GM12878 (cell line): ENCODE data around the gene SMIM14. TPM values are rescaled to one million over a fixed set of nuclear protein-coding genes. Genes with fewer than 3 reads are reported as not detected.
A peak's percentile ranks its signal among the peaks of the same experiment; 100 is the strongest.

Experiments
- BHLHE40 ChIP-seq, 2 experiments: fragments of 450-650 bp in 1 of 2; IDR thresholded peaks; 2 replicates each; pipeline ENCODE4 v1.6.1; 2011 to 2017; ENCODE audit warnings: low read depth in 2 of 2, borderline replicate concordance in 1 of 2, improper control_type of control experiment in 1 of 2, low read length in 1 of 2, mild to moderate bottlenecking in 1 of 2
- CBFB ChIP-seq: IDR thresholded peaks from 2 replicates; pipeline ENCODE4 v1.6.1; 2016; ENCODE audit warnings: antibody characterized with exemption, low read depth
- CBX5 ChIP-seq: sonication (generic); IDR thresholded peaks from 2 replicates; pipeline ENCODE4 v1.6.1; 2016; ENCODE audit warnings: low read depth, moderate library complexity, mild to moderate bottlenecking, inconsistent platforms
- DPF2 ChIP-seq: fragments of 450-650 bp; IDR thresholded peaks from 2 replicates; pipeline ENCODE4 v1.6.1; 2017; ENCODE audit warnings: mild to moderate bottlenecking
- EP300 ChIP-seq, 2 experiments: fragments of 150-350 bp in 1 of 2; IDR thresholded peaks; 2 replicates each; pipeline ENCODE4 v1.6.1; 2011 to 2012; ENCODE audit warnings: low read depth in 2 of 2, low read length in 2 of 2, borderline replicate concordance in 1 of 2, improper control_type of control experiment in 1 of 2, inconsistent platforms in 1 of 2; ENCODE audit not compliant: control insufficient read depth in 1 of 2
- HDAC6 ChIP-seq: fragments of 200-600 bp; sonication (generic); IDR thresholded peaks from one replicate; pipeline ENCODE4 v1.8.0; 2017; ENCODE audit warnings: antibody characterized with exemption; ENCODE audit not compliant: unreplicated experiment
- MTA2 ChIP-seq: fragments of 450-650 bp; IDR thresholded peaks from 2 replicates; pipeline ENCODE4 v1.6.1; 2016; ENCODE audit warnings: low read depth, mild to moderate bottlenecking, moderate library complexity
- MXI1 ChIP-seq: fragments of 150-350 bp; IDR thresholded peaks from 2 replicates; pipeline ENCODE4 v1.6.1; 2011; ENCODE audit warnings: low read depth, mild to moderate bottlenecking, inconsistent platforms, low read length, improper control_type of control experiment
- NFIC ChIP-seq: IDR thresholded peaks from 2 replicates; pipeline ENCODE4 v1.6.1; 2012; ENCODE audit warnings: low read depth, mild to moderate bottlenecking, inconsistent platforms, low read length, moderate library complexity
- RCOR1 ChIP-seq: conservative IDR thresholded peaks from 2 replicates; pipeline ENCODE4 v1.6.1; 2012; ENCODE audit warnings: low read depth, low read length, improper control_type of control experiment
- TAF1 ChIP-seq: IDR thresholded peaks from 2 replicates; pipeline ENCODE4 v1.6.1; 2011; ENCODE audit warnings: mild to moderate bottlenecking, low read depth, low read length, borderline replicate concordance
- YY1 ChIP-seq: IDR thresholded peaks from 2 replicates; pipeline ENCODE4 v1.6.1; 2011; ENCODE audit warnings: low read depth, mild to moderate bottlenecking, low read length
- ZNF24 ChIP-seq: fragments of 450-650 bp; IDR thresholded peaks from 2 replicates; pipeline ENCODE4 v1.6.1; 2017; ENCODE audit warnings: antibody characterized with exemption, mild to moderate bottlenecking
- ZZZ3 ChIP-seq: IDR thresholded peaks from 2 replicates; pipeline ENCODE4 v1.6.1; 2011; ENCODE audit warnings: low read depth; ENCODE audit not compliant: control insufficient read depth, insufficient read length
- polyA plus RNA-seq, 11 experiments: library from polyadenylated mRNA; depleted of rRNA in 4 of 11; unstranded in 6 of 11; stranded (reverse) in 5 of 11; fragments of >200 nt; fragmentation: Nextera tagmentation in 4 of 11; fragmentation: Illumina TruSeq in 1 of 11; extraction: Ambion mirVana in 4 of 11; extraction: Trizol in 1 of 11; gene quantifications; 1 replicate in 1 of 11; 2 replicates in 10 of 11; pipeline versions ENCODE4 v1.2.1 to v1.2.3, GENCODE V29; 2011 to 2016; ENCODE audit warnings: inconsistent platforms in 2 of 11, missing spikeins in 2 of 11, low read depth in 1 of 11
- total RNA-seq, 4 experiments: library from RNA; depleted of rRNA in 3 of 4; stranded (reverse); fragments of >200 nt in 3 of 4; fragmentation: Illumina TruSeq in 1 of 4; extraction: Trizol in 1 of 4; gene quantifications; 2 replicates each; pipeline versions ENCODE4 v1.2.1 to v1.2.3, GENCODE V29; 2013 to 2021
- TF ChIP-seq, protein P1 (sequence below): fragments of 450-650 bp; IDR thresholded peaks from 2 replicates; pipeline ENCODE4 v1.6.1; 2014; ENCODE audit warnings: mild to moderate bottlenecking
- TF ChIP-seq, protein P2 (sequence below): fragments of 450-650 bp; IDR thresholded peaks from 2 replicates; pipeline ENCODE4 v1.6.1; 2017; ENCODE audit warnings: mild to moderate bottlenecking, moderate library complexity
- TF ChIP-seq, protein P3 (sequence below): fragments of 450-650 bp; IDR thresholded peaks from 2 replicates; pipeline ENCODE4 v1.6.1; 2016; ENCODE audit warnings: mild to moderate bottlenecking, moderate library complexity, borderline replicate concordance
- TF ChIP-seq, protein P4 (sequence below): fragments of 450-650 bp; IDR thresholded peaks from 2 replicates; pipeline ENCODE4 v1.6.1; 2017; ENCODE audit warnings: mild to moderate bottlenecking, low read depth, inconsistent platforms; ENCODE audit not compliant: poor library complexity, severe bottlenecking

The SMIM14 gene
- total and polyA plus RNA-seq, 10 of the 15 experiments (the other 5 are each of a cell fraction or from before 2014, with no cell fraction given) = 125 to 671 (median 188) TPM

DNA sequence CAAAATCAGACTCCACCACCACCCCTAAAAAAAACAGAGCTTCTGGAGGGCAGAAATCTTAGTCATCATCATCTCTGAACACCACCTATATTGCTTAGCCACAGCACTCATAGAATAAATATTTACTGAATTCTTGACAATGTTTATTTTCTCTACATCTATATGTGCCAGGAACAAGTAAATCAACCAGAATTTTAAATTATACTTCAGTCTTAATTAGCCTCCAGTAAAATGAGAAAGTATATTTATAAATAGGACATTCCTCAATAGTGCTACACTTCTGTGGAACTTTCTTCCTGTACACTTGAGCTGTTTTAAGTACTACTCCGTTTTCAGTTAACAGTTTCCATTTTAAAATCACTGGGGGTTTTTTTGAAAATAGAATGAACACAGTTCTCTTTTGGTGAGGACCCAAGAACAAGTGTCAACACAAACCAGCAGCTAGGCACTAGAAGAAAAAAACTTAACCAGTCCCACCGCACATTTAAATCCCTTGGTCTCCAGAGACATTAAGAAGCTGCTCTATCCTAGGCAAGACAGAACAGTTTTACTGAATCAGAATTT is 25.5 kb downstream of the SMIM14 start (continued):
- TF ChIP-seq HDAC6 = no peak
- TF ChIP-seq, protein P1, sequence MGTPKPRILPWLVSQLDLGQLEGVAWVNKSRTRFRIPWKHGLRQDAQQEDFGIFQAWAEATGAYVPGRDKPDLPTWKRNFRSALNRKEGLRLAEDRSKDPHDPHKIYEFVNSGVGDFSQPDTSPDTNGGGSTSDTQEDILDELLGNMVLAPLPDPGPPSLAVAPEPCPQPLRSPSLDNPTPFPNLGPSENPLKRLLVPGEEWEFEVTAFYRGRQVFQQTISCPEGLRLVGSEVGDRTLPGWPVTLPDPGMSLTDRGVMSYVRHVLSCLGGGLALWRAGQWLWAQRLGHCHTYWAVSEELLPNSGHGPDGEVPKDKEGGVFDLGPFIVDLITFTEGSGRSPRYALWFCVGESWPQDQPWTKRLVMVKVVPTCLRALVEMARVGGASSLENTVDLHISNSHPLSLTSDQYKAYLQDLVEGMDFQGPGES = no peak
- peak; percentile 78 for TF ChIP-seq NFIC
- TF ChIP-seq MXI1 = peak; percentile 51; the same call in 1 of the 2 replicates
- 0 out of 2 replicates have a peak, but pooled peaks have one; percentile 47 for TF ChIP-seq RCOR1
- 0 out of 2 replicates have a peak, but pooled peaks have one; percentile 18 for TF ChIP-seq YY1
- TF ChIP-seq, protein P2, sequence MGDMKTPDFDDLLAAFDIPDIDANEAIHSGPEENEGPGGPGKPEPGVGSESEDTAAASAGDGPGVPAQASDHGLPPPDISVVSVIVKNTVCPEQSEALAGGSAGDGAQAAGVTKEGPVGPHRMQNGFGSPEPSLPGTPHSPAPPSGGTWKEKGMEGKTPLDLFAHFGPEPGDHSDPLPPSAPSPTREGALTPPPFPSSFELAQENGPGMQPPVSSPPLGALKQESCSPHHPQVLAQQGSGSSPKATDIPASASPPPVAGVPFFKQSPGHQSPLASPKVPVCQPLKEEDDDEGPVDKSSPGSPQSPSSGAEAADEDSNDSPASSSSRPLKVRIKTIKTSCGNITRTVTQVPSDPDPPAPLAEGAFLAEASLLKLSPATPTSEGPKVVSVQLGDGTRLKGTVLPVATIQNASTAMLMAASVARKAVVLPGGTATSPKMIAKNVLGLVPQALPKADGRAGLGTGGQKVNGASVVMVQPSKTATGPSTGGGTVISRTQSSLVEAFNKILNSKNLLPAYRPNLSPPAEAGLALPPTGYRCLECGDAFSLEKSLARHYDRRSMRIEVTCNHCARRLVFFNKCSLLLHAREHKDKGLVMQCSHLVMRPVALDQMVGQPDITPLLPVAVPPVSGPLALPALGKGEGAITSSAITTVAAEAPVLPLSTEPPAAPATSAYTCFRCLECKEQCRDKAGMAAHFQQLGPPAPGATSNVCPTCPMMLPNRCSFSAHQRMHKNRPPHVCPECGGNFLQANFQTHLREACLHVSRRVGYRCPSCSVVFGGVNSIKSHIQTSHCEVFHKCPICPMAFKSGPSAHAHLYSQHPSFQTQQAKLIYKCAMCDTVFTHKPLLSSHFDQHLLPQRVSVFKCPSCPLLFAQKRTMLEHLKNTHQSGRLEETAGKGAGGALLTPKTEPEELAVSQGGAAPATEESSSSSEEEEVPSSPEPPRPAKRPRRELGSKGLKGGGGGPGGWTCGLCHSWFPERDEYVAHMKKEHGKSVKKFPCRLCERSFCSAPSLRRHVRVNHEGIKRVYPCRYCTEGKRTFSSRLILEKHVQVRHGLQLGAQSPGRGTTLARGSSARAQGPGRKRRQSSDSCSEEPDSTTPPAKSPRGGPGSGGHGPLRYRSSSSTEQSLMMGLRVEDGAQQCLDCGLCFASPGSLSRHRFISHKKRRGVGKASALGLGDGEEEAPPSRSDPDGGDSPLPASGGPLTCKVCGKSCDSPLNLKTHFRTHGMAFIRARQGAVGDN = peak; percentile 54
- TF ChIP-seq EP300 (IDR thresholded peaks at IDR 0.05; ENCODE audit: borderline replicate concordance in 1 of 2, control insufficient read depth in 1 of 2, low read depth in 2 of 2, low read length in 2 of 2) = peak; percentile 29 to 60; a peak in 2 of 4 replicates
- peak; percentile 42; the same call in 1 of the 2 replicates for TF ChIP-seq ZNF24
- peak; percentile 35; the same call in 1 of the 2 replicates for TF ChIP-seq TAF1
- TF ChIP-seq, protein P3, sequence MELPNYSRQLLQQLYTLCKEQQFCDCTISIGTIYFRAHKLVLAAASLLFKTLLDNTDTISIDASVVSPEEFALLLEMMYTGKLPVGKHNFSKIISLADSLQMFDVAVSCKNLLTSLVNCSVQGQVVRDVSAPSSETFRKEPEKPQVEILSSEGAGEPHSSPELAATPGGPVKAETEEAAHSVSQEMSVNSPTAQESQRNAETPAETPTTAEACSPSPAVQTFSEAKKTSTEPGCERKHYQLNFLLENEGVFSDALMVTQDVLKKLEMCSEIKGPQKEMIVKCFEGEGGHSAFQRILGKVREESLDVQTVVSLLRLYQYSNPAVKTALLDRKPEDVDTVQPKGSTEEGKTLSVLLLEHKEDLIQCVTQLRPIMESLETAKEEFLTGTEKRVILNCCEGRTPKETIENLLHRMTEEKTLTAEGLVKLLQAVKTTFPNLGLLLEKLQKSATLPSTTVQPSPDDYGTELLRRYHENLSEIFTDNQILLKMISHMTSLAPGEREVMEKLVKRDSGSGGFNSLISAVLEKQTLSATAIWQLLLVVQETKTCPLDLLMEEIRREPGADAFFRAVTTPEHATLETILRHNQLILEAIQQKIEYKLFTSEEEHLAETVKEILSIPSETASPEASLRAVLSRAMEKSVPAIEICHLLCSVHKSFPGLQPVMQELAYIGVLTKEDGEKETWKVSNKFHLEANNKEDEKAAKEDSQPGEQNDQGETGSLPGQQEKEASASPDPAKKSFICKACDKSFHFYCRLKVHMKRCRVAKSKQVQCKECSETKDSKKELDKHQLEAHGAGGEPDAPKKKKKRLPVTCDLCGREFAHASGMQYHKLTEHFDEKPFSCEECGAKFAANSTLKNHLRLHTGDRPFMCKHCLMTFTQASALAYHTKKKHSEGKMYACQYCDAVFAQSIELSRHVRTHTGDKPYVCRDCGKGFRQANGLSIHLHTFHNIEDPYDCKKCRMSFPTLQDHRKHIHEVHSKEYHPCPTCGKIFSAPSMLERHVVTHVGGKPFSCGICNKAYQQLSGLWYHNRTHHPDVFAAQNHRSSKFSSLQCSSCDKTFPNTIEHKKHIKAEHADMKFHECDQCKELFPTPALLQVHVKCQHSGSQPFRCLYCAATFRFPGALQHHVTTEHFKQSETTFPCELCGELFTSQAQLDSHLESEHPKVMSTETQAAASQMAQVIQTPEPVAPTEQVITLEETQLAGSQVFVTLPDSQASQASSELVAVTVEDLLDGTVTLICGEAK = no peak
- TF ChIP-seq ZZZ3 = no peak
- peak in 1 of 2 experiments; percentile 7; a peak in 1 of 4 replicates for TF ChIP-seq BHLHE40 (IDR thresholded peaks at IDR 0.05; ENCODE audit: borderline replicate concordance in 1 of 2, low read depth in 2 of 2, low read length in 1 of 2)
- 0 out of 2 replicates have a peak, but pooled peaks have one; percentile 50 for TF ChIP-seq CBX5
- TF ChIP-seq CBFB = peak; percentile 49; the same call in 1 of the 2 replicates
- TF ChIP-seq, protein P4, sequence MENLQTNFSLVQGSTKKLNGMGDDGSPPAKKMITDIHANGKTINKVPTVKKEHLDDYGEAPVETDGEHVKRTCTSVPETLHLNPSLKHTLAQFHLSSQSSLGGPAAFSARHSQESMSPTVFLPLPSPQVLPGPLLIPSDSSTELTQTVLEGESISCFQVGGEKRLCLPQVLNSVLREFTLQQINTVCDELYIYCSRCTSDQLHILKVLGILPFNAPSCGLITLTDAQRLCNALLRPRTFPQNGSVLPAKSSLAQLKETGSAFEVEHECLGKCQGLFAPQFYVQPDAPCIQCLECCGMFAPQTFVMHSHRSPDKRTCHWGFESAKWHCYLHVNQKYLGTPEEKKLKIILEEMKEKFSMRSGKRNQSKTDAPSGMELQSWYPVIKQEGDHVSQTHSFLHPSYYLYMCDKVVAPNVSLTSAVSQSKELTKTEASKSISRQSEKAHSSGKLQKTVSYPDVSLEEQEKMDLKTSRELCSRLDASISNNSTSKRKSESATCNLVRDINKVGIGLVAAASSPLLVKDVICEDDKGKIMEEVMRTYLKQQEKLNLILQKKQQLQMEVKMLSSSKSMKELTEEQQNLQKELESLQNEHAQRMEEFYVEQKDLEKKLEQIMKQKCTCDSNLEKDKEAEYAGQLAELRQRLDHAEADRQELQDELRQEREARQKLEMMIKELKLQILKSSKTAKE = peak; percentile 79
- 0 out of 2 replicates have a peak, but pooled peaks have one; percentile 38 for TF ChIP-seq DPF2
- peak; percentile 75; the same call in 1 of the 2 replicates for TF ChIP-seq MTA2
